ENCODE data around the gene TRIP4.
"Not testable (repeated sequence)": the region's sequence is repeated elsewhere in the genome, so short reads cannot be mapped to it uniquely, and the experiment has no call there.

Gene TRIP4

GRCh38 chr15:64389036-64389435 lies 1.4 kb downstream of the TRIP4 start:
- no peak overlapping the region for H3K27ac ChIP-seq
- TF ChIP-seq ZFX (IDR thresholded peaks at IDR 0.05; ENCODE audit: borderline replicate concordance) (no peak), CTCF (IDR thresholded peaks at IDR 0.05) (no peak)

- not testable (repeated sequence) for H3K27ac ChIP-seq
These were observed 4.8 kb downstream of the TRIP4 start for GRCh38 chr15:64392471-64392870.

GRCh38 chr15:64396789-64397188 lies 9.2 kb downstream of the TRIP4 start:
- TF ChIP-seq ZFX (IDR thresholded peaks at IDR 0.05; ENCODE audit: borderline replicate concordance), result no peak
- TF ChIP-seq CTCF (IDR thresholded peaks at IDR 0.05), result no peak
- H3K27ac ChIP-seq, result no peak overlapping the region

GRCh38 chr15:64398575-64398974 lies 10.9 kb downstream of the TRIP4 start:
- no peak overlapping the region for H3K27ac ChIP-seq
- no peak for TF ChIP-seq ZFX (IDR thresholded peaks at IDR 0.05; ENCODE audit: borderline replicate concordance)
- TF ChIP-seq CTCF (IDR thresholded peaks at IDR 0.05), result no peak

GRCh38 chr15:64400583-64400982 lies 12.9 kb downstream of the TRIP4 start:
- peak overlapping the region; percentile 22; the same call in 1 of the 2 replicates for H3K27ac ChIP-seq
- no peak for TF ChIP-seq CTCF (IDR thresholded peaks at IDR 0.05)
- no peak for TF ChIP-seq ZFX (IDR thresholded peaks at IDR 0.05; ENCODE audit: borderline replicate concordance)

GRCh38 chr15:64412216-64412615 lies 24.6 kb downstream of the TRIP4 start:
- H3K27ac ChIP-seq, result no peak overlapping the region
- TF ChIP-seq ZFX (IDR thresholded peaks at IDR 0.05; ENCODE audit: borderline replicate concordance), result no peak

- H3K27ac ChIP-seq, result peak overlapping the region; percentile 84
- TF ChIP-seq ZFX (IDR thresholded peaks at IDR 0.05; ENCODE audit: borderline replicate concordance) (no peak), CTCF (IDR thresholded peaks at IDR 0.05) (no peak)
These were observed 35.1 kb downstream of the TRIP4 start for GRCh38 chr15:64422697-64423096.

GRCh38 chr15:64423970-64424369 lies 36.3 kb downstream of the TRIP4 start:
- TF ChIP-seq ZFX (IDR thresholded peaks at IDR 0.05; ENCODE audit: borderline replicate concordance) (no peak), CTCF (IDR thresholded peaks at IDR 0.05) (no peak)
- peak overlapping the region; percentile 84 for H3K27ac ChIP-seq
